HG03565 (cell line): ENCODE data around the gene SCAMP2.

ENCODE experiments used
- ATAC-seq: cut with Tn5 transposase; IDR thresholded peaks from one replicate; pipeline ENCODE4 v1.9.1; 2021; ENCODE audit warnings: mild to moderate bottlenecking, moderate library complexity; ENCODE audit not compliant: unreplicated experiment

Gene SCAMP2

GRCh38 chr15:74863239-74864056, 9.7 kb downstream of the SCAMP2 start:
- no peak for ATAC-seq

- ATAC-seq = no peak
Observed at GRCh38 chr15:74858369-74858740, 14.8 kb downstream of the SCAMP2 start.

GRCh38 chr15:74857671-74858368, 15.3 kb downstream of the SCAMP2 start:
- no peak for ATAC-seq

- ATAC-seq = peak; percentile 54
Observed at GRCh38 chr15:74857082-74857655, 16.0 kb downstream of the SCAMP2 start.

- ATAC-seq = no peak
Observed at GRCh38 chr15:74856537-74856936, 16.6 kb downstream of the SCAMP2 start.

GRCh38 chr15:74855857-74856256, 17.3 kb downstream of the SCAMP2 start:
- no peak for ATAC-seq

GRCh38 chr15:74854453-74855022, 18.6 kb downstream of the SCAMP2 start:
- ATAC-seq = no peak

GRCh38 chr15:74851960-74852359, 21.2 kb downstream of the SCAMP2 start:
- no peak for ATAC-seq

- ATAC-seq = no peak
Observed at GRCh38 chr15:74850393-74850792, 22.8 kb downstream of the SCAMP2 start.

GRCh38 chr15:74847432-74847831, 25.7 kb downstream of the SCAMP2 start:
- no peak for ATAC-seq

- no peak for ATAC-seq
Observed at GRCh38 chr15:74845581-74845980, 27.6 kb downstream of the SCAMP2 start.

GRCh38 chr15:74845208-74845568, 28.0 kb downstream of the SCAMP2 start:
- ATAC-seq = no peak

- ATAC-seq = no peak
Observed at GRCh38 chr15:74844319-74845207, 28.6 kb downstream of the SCAMP2 start.

GRCh38 chr15:74843891-74844299, 29.3 kb downstream of the SCAMP2 start:
- ATAC-seq = no peak

- no peak for ATAC-seq
Observed at GRCh38 chr15:74843445-74843828, 29.7 kb downstream of the SCAMP2 start.

- peak; percentile 83 for ATAC-seq
Observed at GRCh38 chr15:74842581-74843444, 30.4 kb downstream of the SCAMP2 start, which contains the start of gene ULK3. Gene ULK3 (minus strand): TSS chr15:74843156. CDS start chr15:74843105, 51 bp downstream.

GRCh38 chr15:74841891-74842373, 31.2 kb downstream of the SCAMP2 start:
- ATAC-seq = no peak

- ATAC-seq = no peak
Observed at GRCh38 chr15:74840851-74841775, 32.1 kb downstream of the SCAMP2 start.
